A172 (cell line): ENCODE results near the gene HHATL. TPM values are rescaled to one million over a fixed set of nuclear protein-coding genes. Genes with fewer than 3 reads are reported as not detected.

Experiments used
- DNase-seq: peaks from one replicate; pipeline ENCODE4 v3.0.0-alpha.2; 2015; ENCODE audit warnings: low spot score
- total RNA-seq: library from RNA; depleted of rRNA; stranded (reverse); fragments of >200 nt; shearing (Covaris generic); gene quantifications from 2 replicates; pipeline ENCODE4 v1.2.3, GENCODE V29; 2014

The HHATL gene
- total RNA-seq, 1 experiment from 2014 or later = not detected

- no peak for DNase-seq
Observed at GRCh38 chr3:42698216-42698910, 4.2 kb downstream of the HHATL start.

DNA sequence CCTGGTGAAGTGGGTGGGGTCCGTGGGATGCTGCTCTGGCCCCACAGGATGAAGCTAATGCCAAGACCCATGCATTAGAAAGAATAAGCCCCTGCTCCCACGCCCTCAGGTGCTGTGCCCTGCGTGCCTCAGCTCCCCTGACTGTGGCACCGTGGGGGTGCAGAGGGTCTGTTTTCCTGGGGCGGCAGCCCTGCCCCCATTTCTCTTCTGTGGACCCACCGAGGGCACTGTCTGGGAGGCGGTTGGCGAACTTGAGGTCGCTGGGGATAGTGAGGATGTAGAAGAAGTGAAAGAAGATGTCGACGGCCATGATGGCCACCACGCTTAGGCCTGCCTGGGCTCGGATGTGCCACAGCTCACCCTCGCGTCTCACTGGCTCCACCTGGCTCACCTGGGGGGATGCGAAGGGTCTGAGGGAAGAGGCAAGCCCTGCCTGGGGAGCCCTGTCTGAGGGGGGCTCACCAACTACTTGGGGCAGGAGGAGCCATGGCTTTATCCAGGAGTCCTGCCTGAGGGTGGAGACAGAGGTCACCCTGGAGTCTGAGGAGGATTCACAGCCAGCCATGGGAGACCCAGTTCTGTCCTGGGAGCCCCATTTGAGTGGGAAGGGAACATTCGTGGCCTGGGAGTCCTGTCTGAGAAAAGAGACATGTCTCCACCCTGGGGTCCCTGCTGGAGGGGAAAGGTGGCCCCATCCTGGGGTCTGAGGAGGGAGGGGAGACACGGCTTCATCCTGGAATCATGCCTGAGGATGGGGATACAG, 5.1 kb downstream of the HHATL start:
- no peak for DNase-seq

GRCh38 chr3:42696356-42697288, 6.0 kb downstream of the HHATL start:
- DNase-seq = no peak

- DNase-seq = no peak
Observed at GRCh38 chr3:42694366-42694765, 8.2 kb downstream of the HHATL start.

- DNase-seq = no peak
Observed at GRCh38 chr3:42693530-42693930, 9.1 kb downstream of the HHATL start.

DNA sequence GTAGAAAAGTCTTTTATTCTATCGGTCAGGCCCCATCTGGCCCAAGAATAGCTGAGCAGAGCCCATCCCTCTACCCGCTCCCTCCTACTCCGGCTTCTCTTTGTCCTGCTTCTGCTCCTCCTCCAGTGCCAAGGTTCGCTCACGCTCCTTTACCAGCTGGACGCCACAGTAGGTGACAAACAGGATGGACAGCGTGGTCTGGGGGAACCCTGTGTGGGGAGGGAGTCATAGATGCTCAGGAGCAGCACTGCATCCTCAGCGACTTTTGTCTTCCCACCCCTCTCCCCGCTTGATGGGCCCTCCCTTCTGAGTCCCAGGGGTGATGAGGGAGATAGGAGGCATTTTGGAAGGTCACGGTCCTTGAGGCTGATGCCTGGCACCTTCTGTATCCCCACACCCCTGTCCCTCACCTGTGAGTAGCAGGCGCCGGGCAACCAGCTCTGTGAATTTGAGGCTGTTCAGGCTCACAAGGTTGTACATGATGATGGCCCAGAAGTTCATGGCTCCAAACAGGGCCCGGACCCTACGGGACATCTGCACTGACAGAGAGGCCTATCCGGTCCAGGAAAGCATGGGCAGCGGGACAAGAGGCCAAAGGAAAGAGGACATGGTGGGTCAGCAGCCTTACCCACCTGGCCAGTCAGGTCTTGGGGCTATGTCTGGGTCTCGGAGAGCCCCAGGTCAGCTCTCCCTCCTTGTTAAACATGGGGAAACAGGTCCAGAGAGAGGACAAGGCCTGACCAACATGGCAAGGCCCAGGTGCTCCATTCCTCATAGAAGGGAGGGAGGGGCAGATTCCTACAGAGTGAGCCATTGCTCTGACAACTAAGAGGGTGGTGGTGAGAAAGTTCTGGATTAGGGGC, 9.7 kb downstream of the HHATL start:
- DNase-seq = no peak

GRCh38 chr3:42691816-42692666, 10.6 kb downstream of the HHATL start:
- DNase-seq = no peak

DNA sequence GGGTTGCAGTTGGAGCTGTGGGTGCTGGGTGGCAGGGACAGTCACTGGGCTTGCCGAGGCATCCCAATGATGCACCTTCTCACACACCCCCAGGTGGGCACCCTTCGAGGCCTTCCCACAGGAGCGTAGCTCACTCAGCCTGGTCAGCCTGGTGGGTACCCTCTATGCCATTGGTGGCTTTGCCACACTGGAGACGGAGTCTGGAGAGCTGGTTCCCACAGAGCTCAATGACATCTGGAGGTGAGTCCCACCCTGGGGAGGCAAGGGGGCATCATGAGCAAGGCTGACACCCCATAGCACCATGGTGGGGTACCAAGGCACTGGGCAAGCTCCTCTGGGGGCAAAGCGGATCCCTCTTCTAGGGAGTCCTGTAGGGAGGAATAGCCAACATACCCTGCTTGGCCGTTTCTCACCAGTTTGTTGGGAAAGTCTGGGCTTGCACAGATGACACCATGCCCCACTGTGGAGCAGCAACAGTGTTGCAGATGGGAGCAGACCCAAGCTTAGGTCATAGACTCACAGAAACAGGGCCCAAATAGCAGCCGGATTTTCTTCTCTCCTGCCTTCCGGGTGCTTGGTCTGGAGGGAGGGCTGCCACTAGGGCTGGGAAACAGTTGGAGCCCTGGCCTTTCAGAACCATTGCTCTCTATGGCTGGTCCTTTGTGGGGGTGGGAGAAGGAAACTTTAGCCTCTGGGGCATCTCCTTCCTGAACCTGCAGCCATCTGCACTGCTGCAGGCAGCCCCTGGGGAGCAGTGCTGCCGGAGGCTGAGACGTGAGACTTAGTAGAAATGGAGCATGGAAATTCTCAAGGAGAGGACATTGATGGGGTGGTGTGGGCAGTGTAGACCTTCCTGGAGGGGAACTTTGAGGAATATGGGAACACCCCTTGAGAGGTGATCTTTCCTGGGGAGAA, 11.6 kb downstream of the HHATL start:
- no peak for DNase-seq

DNA sequence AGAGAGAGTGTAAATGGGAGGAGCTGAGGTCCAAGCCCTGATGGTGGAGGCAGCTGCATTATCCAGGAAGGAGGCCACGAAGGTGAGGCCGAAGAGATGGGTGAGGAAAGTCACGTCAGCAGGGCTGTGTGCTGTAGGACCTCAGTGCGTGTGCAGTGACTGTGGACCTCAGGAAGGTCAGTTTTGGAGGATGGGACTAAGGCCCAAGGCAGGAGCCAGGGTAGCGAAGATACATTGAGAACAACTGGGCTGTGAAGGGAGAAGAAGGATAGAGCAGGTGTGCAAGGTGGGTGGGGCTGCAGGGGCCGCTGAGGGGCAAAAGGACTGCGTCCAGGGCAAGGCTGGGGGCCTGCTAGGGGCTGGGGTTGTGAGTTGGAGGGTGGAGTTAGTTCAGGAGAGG, 12.4 kb downstream of the HHATL start:
- no peak for DNase-seq

GRCh38 chr3:42689421-42690014, 13.1 kb downstream of the HHATL start:
- no peak for DNase-seq

- no peak for DNase-seq
Observed at GRCh38 chr3:42688487-42689420, 13.8 kb downstream of the HHATL start.

GRCh38 chr3:42688016-42688415, 14.6 kb downstream of the HHATL start:
- DNase-seq = no peak

- DNase-seq = no peak
Observed at GRCh38 chr3:42686832-42687650, 15.6 kb downstream of the HHATL start.

DNA sequence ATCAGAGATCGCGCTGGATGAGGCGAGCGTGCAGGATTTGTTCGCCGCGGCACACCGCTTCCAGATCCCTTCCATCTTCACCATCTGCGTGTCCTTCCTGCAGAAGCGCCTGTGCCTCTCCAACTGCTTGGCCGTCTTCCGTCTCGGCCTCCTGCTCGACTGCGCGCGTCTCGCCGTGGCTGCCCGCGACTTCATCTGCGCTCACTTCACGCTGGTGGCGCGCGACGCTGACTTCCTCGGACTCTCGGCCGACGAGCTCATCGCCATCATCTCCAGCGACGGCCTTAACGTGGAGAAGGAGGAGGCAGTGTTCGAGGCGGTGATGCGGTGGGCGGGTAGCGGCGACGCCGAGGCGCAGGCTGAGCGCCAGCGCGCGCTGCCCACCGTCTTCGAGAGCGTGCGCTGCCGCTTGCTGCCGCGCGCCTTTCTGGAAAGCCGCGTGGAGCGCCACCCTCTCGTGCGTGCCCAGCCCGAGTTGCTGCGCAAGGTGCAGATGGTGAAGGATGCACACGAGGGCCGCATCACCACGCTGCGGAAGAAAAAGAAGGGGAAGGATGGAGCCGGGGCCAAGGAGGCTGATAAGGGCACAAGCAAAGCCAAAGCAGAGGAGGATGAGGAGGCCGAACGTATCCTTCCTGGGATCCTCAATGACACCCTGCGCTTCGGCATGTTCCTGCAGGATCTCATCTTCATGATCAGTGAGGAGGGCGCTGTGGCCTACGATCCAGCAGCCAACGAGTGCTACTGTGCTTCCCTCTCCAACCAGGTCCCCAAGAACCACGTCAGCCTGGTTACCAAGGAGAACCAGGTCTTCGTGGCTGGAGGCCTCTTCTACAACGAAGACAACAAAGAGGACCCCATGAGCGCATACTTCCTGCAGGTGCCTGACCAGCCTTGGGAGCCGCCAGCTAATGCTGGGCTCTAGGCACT, 16.4 kb downstream of the HHATL start:
- DNase-seq = no peak

DNA sequence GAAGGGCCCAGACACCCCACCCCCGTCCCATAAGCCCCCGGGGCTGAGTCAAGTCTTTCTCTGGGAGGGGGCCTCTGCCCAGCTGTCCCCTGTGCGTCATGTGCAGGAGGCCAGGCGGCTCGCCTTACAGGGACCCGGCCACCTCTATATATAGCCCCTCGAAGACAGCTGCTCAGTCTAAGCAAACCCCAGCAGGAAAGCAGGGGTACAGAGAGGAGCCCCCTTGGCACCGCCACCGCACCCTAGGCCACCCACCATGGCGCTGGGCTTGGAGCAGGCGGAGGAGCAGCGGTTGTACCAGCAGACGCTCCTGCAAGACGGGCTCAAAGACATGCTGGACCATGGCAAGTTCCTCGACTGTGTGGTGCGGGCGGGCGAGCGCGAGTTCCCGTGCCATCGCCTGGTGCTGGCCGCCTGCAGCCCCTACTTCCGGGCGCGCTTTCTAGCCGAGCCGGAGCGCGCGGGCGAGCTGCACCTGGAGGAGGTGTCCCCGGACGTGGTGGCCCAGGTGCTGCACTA, 17.2 kb downstream of the HHATL start, which contains the start of gene KLHL40:
TSS of gene KLHL40 (plus strand) at position 175 of the 519 bp plus-strand sequence. CDS start at position 257, 82 bp downstream.
- no peak for DNase-seq
